HepG2 (cell line): Measurements from ENCODE around the gene TRAPPC12. TPM values are rescaled to one million over a fixed set of nuclear protein-coding genes. Genes with fewer than 3 reads are reported as not detected.

ENCODE experiments used
- ADNP ChIP-seq: sonication (generic); formaldehyde crosslinking; IDR thresholded peaks from 2 replicates; pipeline ENCODE4 v1.4.0; 2020; ENCODE audit warnings: missing genetic modification reagents
- ATAD3A ChIP-seq: sonication (generic); formaldehyde crosslinking; IDR thresholded peaks from 2 replicates; pipeline ENCODE4 v1.4.0; 2020; ENCODE audit warnings: missing genetic modification reagents
- ATF7 ChIP-seq, 2 experiments: fragments of 450-650 bp in 1 of 2; sonication (generic) in 1 of 2; formaldehyde crosslinking in 1 of 2; IDR thresholded peaks; 2 replicates each; pipeline versions ENCODE4 v1.4.0 to v1.6.1; 2016 to 2020; ENCODE audit warnings: antibody characterized with exemption in 1 of 2, mild to moderate bottlenecking in 1 of 2, missing genetic modification reagents in 1 of 2
- JARID2 ChIP-seq: sonication (generic); formaldehyde crosslinking; IDR thresholded peaks from 2 replicates; pipeline ENCODE4 v1.8.1; 2023; ENCODE audit warnings: missing genetic modification reagents, inconsistent platforms; ENCODE audit not compliant: insufficient replicate concordance
- MAF1 ChIP-seq: sonication (generic); formaldehyde crosslinking; IDR thresholded peaks from 2 replicates; pipeline ENCODE4 v1.5.0; 2020; ENCODE audit warnings: missing genetic modification reagents, borderline replicate concordance
- MED1 ChIP-seq: sonication (generic); formaldehyde crosslinking; IDR thresholded peaks from 2 replicates; pipeline ENCODE4 v1.4.0; 2020; ENCODE audit warnings: missing genetic modification reagents
- NR2C2 ChIP-seq: sonication (generic); formaldehyde crosslinking; IDR thresholded peaks from 2 replicates; pipeline ENCODE4 v1.4.0; 2020; ENCODE audit warnings: missing genetic modification reagents, mild to moderate bottlenecking, moderate library complexity, borderline replicate concordance
- PAWR ChIP-seq: sonication (generic); formaldehyde crosslinking; IDR thresholded peaks from 2 replicates; pipeline ENCODE4 v1.4.0; 2020; ENCODE audit warnings: missing genetic modification reagents, mild to moderate bottlenecking, borderline replicate concordance
- ZNF180 ChIP-seq: sonication (generic); formaldehyde crosslinking; IDR thresholded peaks from 2 replicates; pipeline ENCODE4 v1.4.0; 2020; ENCODE audit warnings: low read depth, missing genetic modification reagents, borderline replicate concordance
- ZNF274 ChIP-seq: sonication (generic); formaldehyde crosslinking; IDR thresholded peaks from 2 replicates; pipeline ENCODE4 v1.5.1; 2020; ENCODE audit warnings: mild to moderate bottlenecking, missing genetic modification reagents
- polyA plus RNA-seq, 8 experiments: library from polyadenylated mRNA; depleted of rRNA in 3 of 8; stranded (reverse) in 7 of 8; unstranded in 1 of 8; fragments of >200 nt; fragmentation: Illumina TruSeq in 4 of 8; extraction: Trizol in 4 of 8; gene quantifications; 2 replicates each; pipeline versions ENCODE4 v1.2.1 to v1.2.3, GENCODE V29; 2011 to 2016; ENCODE audit warnings: low read depth in 4 of 8, missing spikeins in 1 of 8, mixed read lengths in 1 of 8; ENCODE audit not compliant: insufficient read depth in 1 of 8
- total RNA-seq, 5 experiments: library from RNA; depleted of rRNA; stranded (reverse); fragments of >200 nt; fragmentation: Illumina TruSeq; extraction: Trizol; gene quantifications; 2 replicates each; pipeline ENCODE4 v1.2.3, GENCODE V29; 2016; ENCODE audit warnings: low read depth in 1 of 5
- TF ChIP-seq, protein P1 (sequence below): sonication (generic); formaldehyde crosslinking; conservative IDR thresholded peaks from 2 replicates; pipeline ENCODE4 v1.8.0; 2022; ENCODE audit warnings: mild to moderate bottlenecking, moderate library complexity, missing genetic modification reagents
- TF ChIP-seq, protein P2 (sequence below): sonication (generic); formaldehyde crosslinking; IDR thresholded peaks from 2 replicates; pipeline ENCODE4 v1.4.0; 2020; ENCODE audit warnings: missing genetic modification reagents
- TF ChIP-seq, protein P3 (sequence below): sonication (generic); formaldehyde crosslinking; IDR thresholded peaks from 2 replicates; pipeline ENCODE4 v1.4.0; 2020; ENCODE audit warnings: missing genetic modification reagents, borderline replicate concordance
- TF ChIP-seq, protein P4 (sequence below): sonication (generic); formaldehyde crosslinking; IDR thresholded peaks from 2 replicates; pipeline ENCODE4 v1.4.0; 2020; ENCODE audit warnings: missing genetic modification reagents, borderline replicate concordance
- TF ChIP-seq, protein P5 (sequence below): sonication (generic); formaldehyde crosslinking; IDR thresholded peaks from 2 replicates; pipeline ENCODE4 v1.5.0; 2020; ENCODE audit warnings: mild to moderate bottlenecking, missing genetic modification reagents

The TRAPPC12 gene
- total and polyA plus RNA-seq, 2 of the 13 experiments (the other 11 are each of a cell fraction or from before 2014, with no cell fraction given), result 46.4 to 97.7 TPM

DNA sequence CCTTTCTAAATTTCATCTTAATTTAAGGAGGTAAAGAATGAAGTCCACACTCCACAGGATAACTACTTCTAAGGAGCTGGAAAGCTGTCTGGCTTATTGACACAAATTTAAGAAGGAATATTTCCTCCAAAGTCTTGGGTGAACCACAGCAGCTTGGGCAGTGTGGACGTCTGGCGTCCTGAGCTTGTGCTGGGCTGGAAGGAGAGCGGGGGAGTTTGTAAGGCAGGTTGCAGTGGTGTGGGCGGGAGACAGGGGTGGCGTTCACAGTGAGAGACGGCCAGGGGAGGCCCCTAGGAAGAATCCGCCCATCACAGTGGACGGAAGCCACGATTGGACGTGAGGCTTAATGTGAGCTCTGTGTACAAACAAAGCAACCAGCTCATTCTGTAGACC, 114.1 kb downstream of the TRAPPC12 start (continued):
- TF ChIP-seq, protein P1, sequence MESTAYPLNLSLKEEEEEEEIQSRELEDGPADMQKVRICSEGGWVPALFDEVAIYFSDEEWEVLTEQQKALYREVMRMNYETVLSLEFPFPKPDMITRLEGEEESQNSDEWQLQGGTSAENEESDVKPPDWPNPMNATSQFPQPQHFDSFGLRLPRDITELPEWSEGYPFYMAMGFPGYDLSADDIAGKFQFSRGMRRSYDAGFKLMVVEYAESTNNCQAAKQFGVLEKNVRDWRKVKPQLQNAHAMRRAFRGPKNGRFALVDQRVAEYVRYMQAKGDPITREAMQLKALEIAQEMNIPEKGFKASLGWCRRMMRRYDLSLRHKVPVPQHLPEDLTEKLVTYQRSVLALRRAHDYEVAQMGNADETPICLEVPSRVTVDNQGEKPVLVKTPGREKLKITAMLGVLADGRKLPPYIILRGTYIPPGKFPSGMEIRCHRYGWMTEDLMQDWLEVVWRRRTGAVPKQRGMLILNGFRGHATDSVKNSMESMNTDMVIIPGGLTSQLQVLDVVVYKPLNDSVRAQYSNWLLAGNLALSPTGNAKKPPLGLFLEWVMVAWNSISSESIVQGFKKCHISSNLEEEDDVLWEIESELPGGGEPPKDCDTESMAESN (CRISPR knock-in tag), result no peak
- TF ChIP-seq ZNF180 (CRISPR knock-in tag) (no peak), MED1 (CRISPR knock-in tag) (no peak), ATF7 (IDR thresholded peaks at IDR 0.05) (no peak), ATF7 (CRISPR knock-in tag; IDR thresholded peaks at IDR 0.05) (no peak), NR2C2 (CRISPR knock-in tag) (no peak), ZNF274 (CRISPR knock-in tag) (no peak), ADNP (CRISPR knock-in tag) (no peak), PAWR (CRISPR knock-in tag) (no peak), MAF1 (no peak), ATAD3A (CRISPR knock-in tag) (no peak), JARID2 (CRISPR knock-in tag) (no peak)
- TF ChIP-seq, protein P2, sequence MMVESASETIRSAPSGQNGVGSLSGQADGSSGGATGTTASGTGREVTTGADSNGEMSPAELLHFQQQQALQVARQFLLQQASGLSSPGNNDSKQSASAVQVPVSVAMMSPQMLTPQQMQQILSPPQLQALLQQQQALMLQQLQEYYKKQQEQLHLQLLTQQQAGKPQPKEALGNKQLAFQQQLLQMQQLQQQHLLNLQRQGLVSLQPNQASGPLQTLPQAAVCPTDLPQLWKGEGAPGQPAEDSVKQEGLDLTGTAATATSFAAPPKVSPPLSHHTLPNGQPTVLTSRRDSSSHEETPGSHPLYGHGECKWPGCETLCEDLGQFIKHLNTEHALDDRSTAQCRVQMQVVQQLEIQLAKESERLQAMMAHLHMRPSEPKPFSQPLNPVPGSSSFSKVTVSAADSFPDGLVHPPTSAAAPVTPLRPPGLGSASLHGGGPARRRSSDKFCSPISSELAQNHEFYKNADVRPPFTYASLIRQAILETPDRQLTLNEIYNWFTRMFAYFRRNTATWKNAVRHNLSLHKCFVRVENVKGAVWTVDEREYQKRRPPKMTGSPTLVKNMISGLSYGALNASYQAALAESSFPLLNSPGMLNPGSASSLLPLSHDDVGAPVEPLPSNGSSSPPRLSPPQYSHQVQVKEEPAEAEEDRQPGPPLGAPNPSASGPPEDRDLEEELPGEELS (CRISPR knock-in tag), result no peak
- TF ChIP-seq, protein P3, sequence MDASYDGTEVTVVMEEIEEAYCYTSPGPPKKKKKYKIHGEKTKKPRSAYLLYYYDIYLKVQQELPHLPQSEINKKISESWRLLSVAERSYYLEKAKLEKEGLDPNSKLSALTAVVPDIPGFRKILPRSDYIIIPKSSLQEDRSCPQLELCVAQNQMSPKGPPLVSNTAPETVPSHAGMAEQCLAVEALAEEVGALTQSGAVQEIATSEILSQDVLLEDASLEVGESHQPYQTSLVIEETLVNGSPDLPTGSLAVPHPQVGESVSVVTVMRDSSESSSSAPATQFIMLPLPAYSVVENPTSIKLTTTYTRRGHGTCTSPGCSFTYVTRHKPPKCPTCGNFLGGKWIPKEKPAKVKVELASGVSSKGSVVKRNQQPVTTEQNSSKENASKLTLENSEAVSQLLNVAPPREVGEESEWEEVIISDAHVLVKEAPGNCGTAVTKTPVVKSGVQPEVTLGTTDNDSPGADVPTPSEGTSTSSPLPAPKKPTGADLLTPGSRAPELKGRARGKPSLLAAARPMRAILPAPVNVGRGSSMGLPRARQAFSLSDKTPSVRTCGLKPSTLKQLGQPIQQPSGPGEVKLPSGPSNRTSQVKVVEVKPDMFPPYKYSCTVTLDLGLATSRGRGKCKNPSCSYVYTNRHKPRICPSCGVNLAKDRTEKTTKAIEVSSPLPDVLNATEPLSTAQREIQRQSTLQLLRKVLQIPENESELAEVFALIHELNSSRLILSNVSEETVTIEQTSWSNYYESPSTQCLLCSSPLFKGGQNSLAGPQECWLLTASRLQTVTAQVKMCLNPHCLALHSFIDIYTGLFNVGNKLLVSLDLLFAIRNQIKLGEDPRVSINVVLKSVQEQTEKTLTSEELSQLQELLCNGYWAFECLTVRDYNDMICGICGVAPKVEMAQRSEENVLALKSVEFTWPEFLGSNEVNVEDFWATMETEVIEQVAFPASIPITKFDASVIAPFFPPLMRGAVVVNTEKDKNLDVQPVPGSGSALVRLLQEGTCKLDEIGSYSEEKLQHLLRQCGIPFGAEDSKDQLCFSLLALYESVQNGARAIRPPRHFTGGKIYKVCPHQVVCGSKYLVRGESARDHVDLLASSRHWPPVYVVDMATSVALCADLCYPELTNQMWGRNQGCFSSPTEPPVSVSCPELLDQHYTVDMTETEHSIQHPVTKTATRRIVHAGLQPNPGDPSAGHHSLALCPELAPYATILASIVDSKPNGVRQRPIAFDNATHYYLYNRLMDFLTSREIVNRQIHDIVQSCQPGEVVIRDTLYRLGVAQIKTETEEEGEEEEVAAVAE (CRISPR knock-in tag), result no peak
- TF ChIP-seq, protein P4, sequence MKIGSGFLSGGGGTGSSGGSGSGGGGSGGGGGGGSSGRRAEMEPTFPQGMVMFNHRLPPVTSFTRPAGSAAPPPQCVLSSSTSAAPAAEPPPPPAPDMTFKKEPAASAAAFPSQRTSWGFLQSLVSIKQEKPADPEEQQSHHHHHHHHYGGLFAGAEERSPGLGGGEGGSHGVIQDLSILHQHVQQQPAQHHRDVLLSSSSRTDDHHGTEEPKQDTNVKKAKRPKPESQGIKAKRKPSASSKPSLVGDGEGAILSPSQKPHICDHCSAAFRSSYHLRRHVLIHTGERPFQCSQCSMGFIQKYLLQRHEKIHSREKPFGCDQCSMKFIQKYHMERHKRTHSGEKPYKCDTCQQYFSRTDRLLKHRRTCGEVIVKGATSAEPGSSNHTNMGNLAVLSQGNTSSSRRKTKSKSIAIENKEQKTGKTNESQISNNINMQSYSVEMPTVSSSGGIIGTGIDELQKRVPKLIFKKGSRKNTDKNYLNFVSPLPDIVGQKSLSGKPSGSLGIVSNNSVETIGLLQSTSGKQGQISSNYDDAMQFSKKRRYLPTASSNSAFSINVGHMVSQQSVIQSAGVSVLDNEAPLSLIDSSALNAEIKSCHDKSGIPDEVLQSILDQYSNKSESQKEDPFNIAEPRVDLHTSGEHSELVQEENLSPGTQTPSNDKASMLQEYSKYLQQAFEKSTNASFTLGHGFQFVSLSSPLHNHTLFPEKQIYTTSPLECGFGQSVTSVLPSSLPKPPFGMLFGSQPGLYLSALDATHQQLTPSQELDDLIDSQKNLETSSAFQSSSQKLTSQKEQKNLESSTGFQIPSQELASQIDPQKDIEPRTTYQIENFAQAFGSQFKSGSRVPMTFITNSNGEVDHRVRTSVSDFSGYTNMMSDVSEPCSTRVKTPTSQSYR (CRISPR knock-in tag), result no peak
- TF ChIP-seq, protein P5, sequence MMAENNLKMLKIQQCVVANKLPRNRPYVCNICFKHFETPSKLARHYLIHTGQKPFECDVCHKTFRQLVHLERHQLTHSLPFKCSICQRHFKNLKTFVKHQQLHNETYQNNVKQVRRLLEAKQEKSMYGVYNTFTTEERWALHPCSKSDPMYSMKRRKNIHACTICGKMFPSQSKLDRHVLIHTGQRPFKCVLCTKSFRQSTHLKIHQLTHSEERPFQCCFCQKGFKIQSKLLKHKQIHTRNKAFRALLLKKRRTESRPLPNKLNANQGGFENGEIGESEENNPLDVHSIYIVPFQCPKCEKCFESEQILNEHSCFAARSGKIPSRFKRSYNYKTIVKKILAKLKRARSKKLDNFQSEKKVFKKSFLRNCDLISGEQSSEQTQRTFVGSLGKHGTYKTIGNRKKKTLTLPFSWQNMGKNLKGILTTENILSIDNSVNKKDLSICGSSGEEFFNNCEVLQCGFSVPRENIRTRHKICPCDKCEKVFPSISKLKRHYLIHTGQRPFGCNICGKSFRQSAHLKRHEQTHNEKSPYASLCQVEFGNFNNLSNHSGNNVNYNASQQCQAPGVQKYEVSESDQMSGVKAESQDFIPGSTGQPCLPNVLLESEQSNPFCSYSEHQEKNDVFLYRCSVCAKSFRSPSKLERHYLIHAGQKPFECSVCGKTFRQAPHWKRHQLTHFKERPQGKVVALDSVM (CRISPR knock-in tag), result peak; percentile 2; the same call in 1 of the 2 replicates
